SW 1271 (cell line): ENCODE measurements around the gene FAT1.
A peak's percentile ranks its signal among the peaks of the same experiment; 100 is the strongest.

Source experiments
- DNase-seq, 2 experiments: peaks; one replicate each; lab custom pipeline; 2025; lab: John Stamatoyannopoulos, UW

FAT1 gene

GRCh38 chr4:186651624-186652023 lies 72.0 kb downstream of the FAT1 start:
- no peak for DNase-seq

DNA sequence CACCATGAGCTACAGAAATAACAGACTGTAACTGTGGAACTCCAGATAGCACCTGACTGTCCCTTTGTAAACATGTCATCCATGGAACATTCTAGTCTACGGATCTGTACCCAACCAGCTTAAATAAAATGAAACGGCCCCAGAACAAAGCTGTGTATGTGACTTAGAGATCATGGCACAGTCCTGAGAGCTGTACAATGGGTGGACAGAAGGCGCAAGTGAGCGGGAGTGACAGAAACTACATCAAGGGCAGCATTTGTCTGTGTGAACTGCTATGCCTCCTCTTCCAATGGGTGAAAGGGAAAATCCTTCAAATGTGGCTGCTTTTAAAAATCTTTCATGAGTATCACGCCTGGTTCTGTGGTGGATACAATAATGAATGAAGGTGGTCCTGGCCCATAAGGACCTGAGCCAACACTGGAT lies 72.5 kb downstream of the FAT1 start:
- DNase-seq: no peak

- no peak for DNase-seq
These were observed 73.1 kb downstream of the FAT1 start for GRCh38 chr4:186650401-186651180.

- DNase-seq: no peak
These were observed 75.8 kb downstream of the FAT1 start for GRCh38 chr4:186647821-186648220.

GRCh38 chr4:186644737-186645261 lies 78.9 kb downstream of the FAT1 start:
- no peak for DNase-seq

GRCh38 chr4:186644311-186644638 lies 79.4 kb downstream of the FAT1 start:
- no peak for DNase-seq

GRCh38 chr4:186643501-186644310 lies 80.0 kb downstream of the FAT1 start:
- DNase-seq: peak in 1 of 2 experiments; percentile 7

- no peak for DNase-seq
These were observed 80.7 kb downstream of the FAT1 start for GRCh38 chr4:186642998-186643397.

DNA sequence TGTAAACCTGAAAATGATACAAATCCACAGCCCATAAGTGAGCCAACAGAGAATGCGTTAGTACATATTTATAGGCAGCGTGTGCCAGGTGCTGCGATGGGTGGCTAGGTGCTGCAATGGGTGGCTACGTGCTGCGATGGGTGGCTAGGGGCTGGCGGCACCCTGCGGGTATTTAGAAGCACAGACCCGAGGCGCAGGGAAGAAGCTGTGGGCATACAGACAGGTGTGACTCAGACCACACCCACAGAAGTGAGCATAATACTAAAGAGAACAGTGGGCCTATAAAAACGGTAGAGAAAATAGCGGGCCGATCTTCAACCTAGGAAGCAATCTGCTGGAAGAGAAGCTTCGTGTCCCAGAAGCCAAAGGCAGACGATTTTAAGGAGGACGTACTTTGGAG lies 81.1 kb downstream of the FAT1 start:
- no peak for DNase-seq

DNA sequence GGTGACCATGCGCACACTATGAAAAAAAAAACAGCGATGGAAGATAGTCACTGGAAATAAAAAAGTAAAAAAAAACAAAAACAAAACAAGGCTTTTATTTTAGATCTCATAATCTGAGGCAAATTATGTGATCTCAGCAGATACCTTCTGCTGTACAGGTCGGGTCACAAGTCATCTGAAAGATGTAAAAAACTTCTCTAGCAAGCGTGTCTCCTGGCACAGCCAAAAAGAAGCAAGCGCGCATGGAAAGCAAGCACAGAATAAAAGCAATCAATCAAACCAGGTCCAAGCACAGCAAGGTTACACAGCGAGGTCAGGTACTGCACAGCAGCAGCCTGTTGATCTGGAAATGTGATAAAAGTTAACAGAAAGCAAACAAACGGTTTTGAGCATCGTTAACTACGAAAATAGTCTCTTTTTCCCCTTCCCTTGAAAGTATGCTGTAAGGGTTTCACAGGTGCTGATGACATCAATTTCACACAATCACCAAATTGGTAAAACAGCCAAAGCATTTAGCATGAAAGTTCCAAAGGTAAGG lies 89.0 kb downstream of the FAT1 start:
- no peak for DNase-seq

- DNase-seq: no peak
These were observed 89.8 kb downstream of the FAT1 start for GRCh38 chr4:186633844-186634243.

- no peak for DNase-seq
These were observed 93.5 kb downstream of the FAT1 start for GRCh38 chr4:186630128-186630527.

- no peak for DNase-seq
These were observed 95.5 kb downstream of the FAT1 start for GRCh38 chr4:186628058-186628711.

DNA sequence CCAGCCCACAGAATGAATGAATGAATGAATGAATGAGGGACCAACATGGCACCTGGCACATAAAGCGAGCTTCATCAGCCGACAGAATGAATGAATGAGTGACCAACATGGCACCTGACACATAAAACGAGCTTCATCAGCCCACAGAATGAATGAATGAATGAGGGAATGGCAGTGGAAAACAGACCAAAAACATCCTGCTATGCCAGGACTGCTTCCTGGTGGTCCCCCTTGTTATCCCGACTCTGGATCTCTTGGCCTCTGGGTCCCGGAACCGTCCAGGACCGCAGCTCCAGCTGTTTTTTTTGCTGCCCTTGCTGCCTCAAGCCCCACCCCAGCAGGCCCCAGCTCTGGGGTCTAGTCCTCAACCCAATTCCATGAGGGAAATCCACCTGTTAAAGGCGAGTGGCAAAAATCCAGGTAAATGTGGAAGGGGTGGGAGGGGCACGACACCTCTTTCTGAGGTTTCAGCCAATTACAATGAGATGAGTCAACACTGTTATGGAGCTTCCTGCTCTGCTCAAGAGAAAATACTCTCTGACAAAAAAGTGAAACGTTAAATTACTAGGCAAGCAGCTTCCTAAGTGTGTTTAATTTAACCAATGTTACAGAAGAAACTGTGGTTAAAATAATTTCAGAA lies 96.3 kb downstream of the FAT1 start:
- peak in 1 of 2 experiments; percentile 15 for DNase-seq

DNA sequence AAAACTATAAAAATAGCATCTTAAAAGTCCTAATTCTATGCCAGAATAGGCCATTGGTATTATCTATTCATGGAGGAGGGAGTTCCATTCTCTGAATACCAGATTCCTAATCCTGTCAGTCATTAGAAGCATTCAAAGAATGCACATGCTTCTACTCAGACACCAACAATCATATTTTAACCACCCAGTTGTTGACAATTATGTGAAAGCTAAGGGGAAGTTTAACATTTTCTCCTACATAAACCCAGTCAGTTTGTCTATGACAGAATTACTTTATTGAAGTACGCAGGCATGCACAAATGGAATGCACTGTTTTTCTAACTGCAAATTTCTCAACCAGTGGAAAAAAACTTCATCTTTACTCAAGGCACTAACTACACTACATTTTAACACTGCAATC lies 98.7 kb downstream of the FAT1 start:
- DNase-seq: peak in 1 of 2 experiments; percentile 62

- DNase-seq: no peak
These were observed 100.1 kb downstream of the FAT1 start for GRCh38 chr4:186623546-186623945.

DNA sequence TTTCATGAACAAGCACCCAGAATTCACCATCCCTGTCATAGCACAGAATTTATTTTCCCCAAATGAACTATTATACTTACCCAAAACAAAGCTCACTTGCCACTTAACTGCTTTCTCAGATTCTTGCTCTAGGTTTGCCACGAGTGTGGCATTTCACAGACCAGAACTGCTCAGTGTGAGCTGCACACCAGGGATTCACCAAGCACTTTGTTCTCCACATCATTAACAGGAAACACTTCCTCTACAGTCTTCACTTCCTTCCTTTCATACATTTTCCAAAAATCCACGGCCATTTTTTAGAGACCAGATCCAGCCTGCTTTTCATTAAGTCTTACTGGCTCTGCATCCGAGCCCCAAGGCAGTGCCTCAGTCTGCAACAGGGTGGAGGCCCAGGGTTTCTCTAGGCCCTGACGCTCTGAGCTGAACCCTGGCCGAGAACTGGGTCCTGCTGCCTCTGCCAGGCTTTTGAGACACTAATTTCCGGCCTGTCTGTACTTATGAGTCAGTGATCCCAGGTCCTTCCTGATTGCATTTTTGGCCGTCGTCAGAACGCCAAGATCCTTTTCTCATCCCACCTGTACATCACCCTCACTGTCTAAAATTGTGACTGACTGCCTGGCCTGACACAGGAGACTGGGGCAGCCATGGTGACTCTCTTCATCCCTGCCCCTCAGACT lies 100.7 kb downstream of the FAT1 start:
- DNase-seq: peak in 1 of 2 experiments; percentile 42

DNA sequence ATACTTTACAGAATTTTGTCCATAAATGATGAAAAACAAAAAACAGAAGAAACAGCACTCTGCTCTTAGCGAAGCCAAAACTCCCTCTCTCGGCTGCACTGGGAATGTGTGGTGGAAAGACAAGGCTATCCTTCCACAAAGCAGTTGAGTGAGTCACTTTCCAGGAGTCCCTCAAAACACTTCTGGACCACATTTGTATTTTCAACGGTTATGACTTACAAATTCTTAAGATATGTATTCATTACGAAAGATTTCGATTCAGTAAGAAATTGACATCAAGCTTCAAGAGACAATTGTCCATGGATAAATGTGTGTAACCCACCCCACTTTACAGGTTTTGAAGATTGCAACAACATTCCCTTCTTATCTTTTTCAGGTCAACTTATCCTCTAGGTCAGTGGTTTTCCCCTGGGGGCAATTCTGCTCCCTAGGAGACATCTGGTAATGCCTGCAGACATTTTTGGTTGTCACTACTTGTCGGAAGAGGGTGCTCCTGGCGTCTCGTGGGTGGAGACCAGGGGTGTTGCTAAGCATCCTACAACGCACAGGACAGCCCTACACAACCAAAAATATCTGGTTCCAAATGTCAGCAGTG lies 101.6 kb downstream of the FAT1 start:
- DNase-seq: peak; percentile 11 to 73

DNA sequence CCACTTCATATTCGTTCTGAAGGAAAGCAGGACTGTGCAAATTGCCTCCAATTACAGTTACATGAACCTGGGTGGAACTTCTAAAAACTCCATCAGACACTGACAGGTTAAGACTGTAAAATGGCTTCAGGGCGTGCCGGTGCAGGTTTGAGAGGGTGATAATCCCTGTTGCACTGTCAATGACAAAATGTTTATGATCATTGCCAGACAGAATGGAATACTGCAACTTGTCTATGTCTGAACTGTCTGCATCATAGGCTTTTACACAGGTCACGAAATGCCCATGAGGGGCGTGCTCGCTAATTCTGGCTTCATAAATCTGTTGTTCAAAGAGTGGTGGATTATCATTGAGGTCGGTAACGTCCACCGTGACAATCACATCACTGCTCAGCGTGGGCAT lies 104.6 kb downstream of the FAT1 start:
- DNase-seq: no peak

DNA sequence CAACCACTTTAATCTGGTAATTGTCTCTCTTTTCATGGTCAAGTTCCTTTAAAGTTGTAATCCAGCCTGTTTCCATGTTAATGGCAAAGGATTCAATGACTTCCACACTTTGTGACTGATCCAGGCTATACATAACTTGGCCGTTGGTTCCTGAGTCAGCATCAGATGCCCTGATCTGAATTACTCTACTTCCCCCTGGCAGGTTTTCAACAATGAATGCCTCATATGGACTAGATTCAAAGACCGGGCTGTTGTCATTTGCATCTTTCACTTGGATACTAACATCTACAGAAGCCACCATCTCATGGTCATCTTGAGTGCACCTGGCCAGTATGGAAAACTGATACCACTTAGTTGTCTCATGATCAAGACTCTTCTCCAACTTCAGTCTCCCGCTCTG lies 105.7 kb downstream of the FAT1 start:
- no peak for DNase-seq

GRCh38 chr4:186607490-186607889 lies 116.2 kb downstream of the FAT1 start:
- no peak for DNase-seq
